Gastroesophageal sphincter (tissue), 4 donors: ENCODE data around the gene LSM7. TPM values are rescaled to one million over a fixed set of nuclear protein-coding genes. Genes with fewer than 3 reads are reported as not detected.

Experiments used
- ATAC-seq: fragments of 150-250 bp; one replicate; pipeline ENCODE4 v1.9.1; 2016; ENCODE audit warnings: mild to moderate bottlenecking, moderate library complexity
- H3K27ac ChIP-seq, 4 donors: fragments of 200-600 bp; sonication (generic) in 3 of 4; 1 replicate in 3 of 4; 2 replicates in 1 of 4; pipeline ENCODE4 v1.5.1; 2016 to 2019
- H3K27me3 ChIP-seq: fragments of 200-600 bp; sonication (generic); one replicate; pipeline ENCODE4 v1.5.1; 2019
- H3K36me3 ChIP-seq, 2 donors: fragments of 200-600 bp; sonication (generic); one replicate each; pipeline ENCODE4 v1.5.1; 2019; ENCODE audit warnings: control low read depth in 1 of 2
- H3K4me1 ChIP-seq, 3 donors: fragments of 200-600 bp; sonication (generic); 1 replicate in 2 of 3; 2 replicates in 1 of 3; pipeline ENCODE4 v1.5.1; 2016 to 2019; ENCODE audit warnings: control low read depth in 2 of 3
- H3K4me3 ChIP-seq, 2 donors: fragments of 200-600 bp; sonication (generic); one replicate each; pipeline ENCODE4 v1.5.1; 2019; ENCODE audit warnings: mild to moderate bottlenecking in 1 of 2, moderate library complexity in 1 of 2
- H3K9me3 ChIP-seq, 3 donors: fragments of 200-600 bp; sonication (generic); one replicate each; pipeline ENCODE4 v1.5.1; 2017 to 2019; ENCODE audit warnings: control low read depth in 2 of 3
- CTCF ChIP-seq, 4 experiments: fragments of 200-600 bp in 2 of 4; fragments of 450-650 bp in 2 of 4; sonication (generic) in 1 of 4; IDR thresholded peaks; one replicate each; pipeline ENCODE4 v1.5.1; 2017 to 2019; ENCODE audit warnings: antibody characterized with exemption in 4 of 4, mild to moderate bottlenecking in 2 of 4, moderate library complexity in 2 of 4
- EP300 ChIP-seq: sonication (generic); formaldehyde crosslinking; IDR thresholded peaks from one replicate; pipeline ENCODE4 v1.6.1; 2017; ENCODE audit warnings: antibody characterized with exemption, mild to moderate bottlenecking
- POLR2A ChIP-seq, 2 donors: fragments of 450-650 bp; IDR thresholded peaks; one replicate each; pipeline ENCODE4 v1.6.1; 2017; ENCODE audit warnings: antibody characterized with exemption in 2 of 2, mild to moderate bottlenecking in 2 of 2, moderate library complexity in 1 of 2
- POLR2AphosphoS5 ChIP-seq: sonication (generic); formaldehyde crosslinking; IDR thresholded peaks from one replicate; pipeline ENCODE4 v1.6.1; 2017; ENCODE audit warnings: antibody characterized with exemption
- WGBS, 2 donors: methylation state at CpG; one replicate each; pipeline ENCODE4 v1.1.5; 2018; ENCODE audit warnings: low coverage in 1 of 2; 5-methylcytosine and 5-hydroxymethylcytosine counted together
- total RNA-seq, 4 donors: library from RNA; depleted of rRNA; stranded (reverse); fragments of >200 nt; gene quantifications; one replicate each; pipeline ENCODE4 v1.1.0, GENCODE V29; 2016

LSM7 gene
- total RNA-seq, 4 donors from 2014 or later: 52.3 to 86.1 (median 77.7) TPM

GRCh38 chr19:2288818-2289713 lies 39.3 kb downstream of the LSM7 start:
- TF ChIP-seq POLR2A (IDR thresholded peaks at IDR 0.05) (no peak), POLR2AphosphoS5 (no peak), CTCF (IDR thresholded peaks at IDR 0.05) (no peak), EP300 (no peak)
- Histone ChIP-seq H3K27me3 (peaks cover 61% of the 10 kb centered on the region), H3K36me3 (no peaks in the 10 kb centered on the region), H3K27ac (peak overlapping the region in 1 of 4 donors; percentile 56), H3K9me3 (no peaks in the 10 kb centered on the region), H3K4me1 (peaks cover 0 to 30% (median 23%) of the 10 kb centered on the region in 3 donors), H3K4me3 (peak overlapping the region in 1 of 2 donors; percentile 50)
- ATAC-seq: no peak
- WGBS, 2 donors: no CpG with 5 or more reads among the region's 28 CpGs

GRCh38 chr19:2288338-2288817 lies 40.0 kb downstream of the LSM7 start:
- WGBS, 2 donors: no CpG with 5 or more reads among the region's 17 CpGs
- no peak for ATAC-seq
- Histone ChIP-seq H3K27me3 (peaks cover 58% of the 10 kb centered on the region), H3K4me1 (peaks cover 0 to 27% (median 23%) of the 10 kb centered on the region in 3 donors), H3K4me3 (no peak overlapping the region), H3K27ac (no peak overlapping the region), H3K36me3 (no peaks in the 10 kb centered on the region), H3K9me3 (no peaks in the 10 kb centered on the region)
- TF ChIP-seq CTCF (IDR thresholded peaks at IDR 0.05) (no peak), EP300 (no peak), POLR2A (IDR thresholded peaks at IDR 0.05) (no peak), POLR2AphosphoS5 (no peak)

- Histone ChIP-seq H3K27ac (no peak overlapping the region), H3K4me3 (no peak overlapping the region), H3K9me3 (no peaks in the 10 kb centered on the region), H3K27me3 (peaks cover 51% of the 10 kb centered on the region), H3K36me3 (no peaks in the 10 kb centered on the region), H3K4me1 (peaks cover 0 to 30% (median 23%) of the 10 kb centered on the region in 3 donors)
- TF ChIP-seq POLR2AphosphoS5 (no peak), EP300 (no peak), POLR2A (IDR thresholded peaks at IDR 0.05) (no peak)
- 79 to 80% methylated on average over 2 of the region's 13 CpGs for WGBS, 2 donors
- no peak for ATAC-seq
These were observed 40.6 kb downstream of the LSM7 start for GRCh38 chr19:2287585-2288337.

GRCh38 chr19:2286402-2287140 lies 41.8 kb downstream of the LSM7 start:
- no peak overlapping the region for H3K27ac ChIP-seq
- H3K4me3 ChIP-seq: no peak overlapping the region
- no peak for TF ChIP-seq POLR2A (IDR thresholded peaks at IDR 0.05)
- TF ChIP-seq CTCF (IDR thresholded peaks at IDR 0.05): no peak
- TF ChIP-seq EP300: no peak
- TF ChIP-seq POLR2AphosphoS5: no peak
- WGBS, 2 donors: 87 to 100% methylated on average over 1 to 9 of the region's 20 CpGs
- peaks cover 0 to 39% (median 22%) of the 10 kb centered on the region in 3 donors for H3K4me1 ChIP-seq
- H3K36me3 ChIP-seq: no peaks in the 10 kb centered on the region
- no peaks in the 10 kb centered on the region for H3K9me3 ChIP-seq
- ATAC-seq: no peak
- H3K27me3 ChIP-seq: peaks cover 39% of the 10 kb centered on the region
